RPMI8226 (cell line): ENCODE results near the gene MILR1.
"Not testable (repeated sequence)": the region's sequence is repeated elsewhere in the genome, so short reads cannot be mapped to it uniquely, and the experiment has no call there.

ENCODE experiments used
- DNase-seq: peaks from one replicate; pipeline ENCODE4 v3.0.0-alpha.2; 2015

MILR1 gene

GRCh38 chr17:64448665-64449512, at the start of gene MILR1:
MILR1 (plus strand) TSS chr17:64449115; CDS start chr17:64449169, 54 bp downstream.
- DNase-seq: peak; percentile 88

- DNase-seq: no peak
Observed at GRCh38 chr17:64399767-64400156, 49.2 kb upstream of the MILR1 start.

GRCh38 chr17:64400642-64401041, 48.3 kb upstream of the MILR1 start:
- no peak for DNase-seq

- no peak for DNase-seq
Observed at GRCh38 chr17:64401244-64401860, 47.6 kb upstream of the MILR1 start.

GRCh38 chr17:64401941-64402340, 47.0 kb upstream of the MILR1 start:
- DNase-seq: no peak

- DNase-seq: no peak
Observed at GRCh38 chr17:64402469-64402868, 46.4 kb upstream of the MILR1 start.

- DNase-seq: no peak
Observed at GRCh38 chr17:64403881-64404460, 44.9 kb upstream of the MILR1 start.

GRCh38 chr17:64406321-64407200, 42.4 kb upstream of the MILR1 start:
- DNase-seq: peak; percentile 38

- no peak for DNase-seq
Observed at GRCh38 chr17:64410750-64411490, 38.0 kb upstream of the MILR1 start.

GRCh38 chr17:64411999-64412771, 36.7 kb upstream of the MILR1 start:
- no peak for DNase-seq

- DNase-seq: no peak
Observed at GRCh38 chr17:64412944-64413381, 36.0 kb upstream of the MILR1 start.

- no peak for DNase-seq
Observed at GRCh38 chr17:64413513-64413912, 35.4 kb upstream of the MILR1 start.

- DNase-seq: peak; percentile 62
Observed at GRCh38 chr17:64418506-64419339, 30.2 kb upstream of the MILR1 start.

- peak; percentile 75 for DNase-seq
Observed at GRCh38 chr17:64420143-64420670, 28.7 kb upstream of the MILR1 start.

GRCh38 chr17:64422121-64422520, 26.8 kb upstream of the MILR1 start:
- not testable (repeated sequence) for DNase-seq

- no peak for DNase-seq
Observed at GRCh38 chr17:64423881-64424280, 25.0 kb upstream of the MILR1 start.

GRCh38 chr17:64424324-64424849, 24.5 kb upstream of the MILR1 start:
- DNase-seq: no peak

GRCh38 chr17:64425191-64425590, 23.7 kb upstream of the MILR1 start:
- no peak for DNase-seq

- no peak for DNase-seq
Observed at GRCh38 chr17:64426596-64426995, 22.3 kb upstream of the MILR1 start.

- DNase-seq: no peak
Observed at GRCh38 chr17:64428406-64428805, 20.5 kb upstream of the MILR1 start.
